Type B pancreatic cell (in vitro differentiated cells): Measurements from ENCODE around the gene SPATC1L. TPM values are rescaled to one million over a fixed set of nuclear protein-coding genes. Genes with fewer than 3 reads are reported as not detected.

Source experiments
- DNase-seq: peaks from one replicate; pipeline ENCODE4 v3.0.0; 2021; ENCODE audit warnings: mixed read lengths; ENCODE audit not compliant: unreplicated experiment; ENCODE audit errors: extremely low spot score
- H3K27ac Mint-ChIP-seq: 2 replicates; pipeline ENCODE4 v1.8.0; 2021; ENCODE audit warnings: mild to moderate bottlenecking, mixed read lengths
- H3K27me3 Mint-ChIP-seq: 2 replicates; pipeline ENCODE4 v1.8.0; 2021; ENCODE audit warnings: mixed read lengths
- H3K36me3 Mint-ChIP-seq: 2 replicates; pipeline ENCODE4 v1.8.0; 2021; ENCODE audit warnings: mixed read lengths
- H3K4me1 Mint-ChIP-seq: one replicate; pipeline ENCODE4 v1.8.0; 2021; ENCODE audit warnings: mixed read lengths; ENCODE audit not compliant: unreplicated experiment
- H3K4me3 Mint-ChIP-seq: 2 replicates; pipeline ENCODE4 v1.8.0; 2021; ENCODE audit warnings: mild to moderate bottlenecking, mixed read lengths
- H3K9me3 Mint-ChIP-seq: 2 replicates; pipeline ENCODE4 v1.8.0; 2021; ENCODE audit warnings: mixed read lengths
- long read RNA-seq: library from polyadenylated mRNA; unstranded; transcript quantifications from one replicate; pipeline ENCODE4 v2.0.0, GENCODE V29; 2020
- total RNA-seq: library from RNA; stranded (reverse); gene quantifications from 2 replicates; pipeline ENCODE4 v1.2.1, GENCODE V29; 2021; ENCODE audit warnings: low replicate concordance
- TF ChIP-seq, protein P1 (sequence below): fragments of 200-600 bp; sonication (generic); conservative IDR thresholded peaks from 2 replicates; pipeline ENCODE4 v1.5.0; 2021; ENCODE audit warnings: antibody characterized with exemption, mild to moderate bottlenecking

Gene SPATC1L
- 18.5 and 24.7 TPM in 2 replicates for total RNA-seq
- long read RNA-seq = 0 reads

- H3K27me3 Mint-ChIP-seq = no peaks in the 10 kb centered on the region
- no peaks in the 10 kb centered on the region for H3K36me3 Mint-ChIP-seq
- peak within 1 kb of the TSS; percentile 95 for H3K27ac Mint-ChIP-seq
- TF ChIP-seq, protein P1, sequence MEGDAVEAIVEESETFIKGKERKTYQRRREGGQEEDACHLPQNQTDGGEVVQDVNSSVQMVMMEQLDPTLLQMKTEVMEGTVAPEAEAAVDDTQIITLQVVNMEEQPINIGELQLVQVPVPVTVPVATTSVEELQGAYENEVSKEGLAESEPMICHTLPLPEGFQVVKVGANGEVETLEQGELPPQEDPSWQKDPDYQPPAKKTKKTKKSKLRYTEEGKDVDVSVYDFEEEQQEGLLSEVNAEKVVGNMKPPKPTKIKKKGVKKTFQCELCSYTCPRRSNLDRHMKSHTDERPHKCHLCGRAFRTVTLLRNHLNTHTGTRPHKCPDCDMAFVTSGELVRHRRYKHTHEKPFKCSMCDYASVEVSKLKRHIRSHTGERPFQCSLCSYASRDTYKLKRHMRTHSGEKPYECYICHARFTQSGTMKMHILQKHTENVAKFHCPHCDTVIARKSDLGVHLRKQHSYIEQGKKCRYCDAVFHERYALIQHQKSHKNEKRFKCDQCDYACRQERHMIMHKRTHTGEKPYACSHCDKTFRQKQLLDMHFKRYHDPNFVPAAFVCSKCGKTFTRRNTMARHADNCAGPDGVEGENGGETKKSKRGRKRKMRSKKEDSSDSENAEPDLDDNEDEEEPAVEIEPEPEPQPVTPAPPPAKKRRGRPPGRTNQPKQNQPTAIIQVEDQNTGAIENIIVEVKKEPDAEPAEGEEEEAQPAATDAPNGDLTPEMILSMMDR = no peak
- DNase-seq = peak; percentile 70
- no peaks in the 10 kb centered on the region for H3K9me3 Mint-ChIP-seq
- H3K4me3 Mint-ChIP-seq = peak within 1 kb of the TSS; percentile 94
- peaks cover 16% of the 10 kb centered on the region for H3K4me1 Mint-ChIP-seq
Measured at GRCh38 chr21:46183910-46184624, at the start of gene SPATC1L. SPATC1L (minus strand) TSS chr21:46184459; CDS start chr21:46182816, 1,643 bp downstream.

GRCh38 chr21:46229923-46230260, 45.6 kb upstream of the SPATC1L start:
- Mint-ChIP-seq H3K36me3 (peaks cover 58% of the 10 kb centered on the region), H3K27ac (peak overlapping the region; percentile 40), H3K9me3 (peaks cover 13% of the 10 kb centered on the region), H3K4me1 (peaks cover 27% of the 10 kb centered on the region), H3K4me3 (peak overlapping the region; percentile 97), H3K27me3 (no peaks in the 10 kb centered on the region)
- TF ChIP-seq, protein P1 = no peak
- no peak for DNase-seq

DNA sequence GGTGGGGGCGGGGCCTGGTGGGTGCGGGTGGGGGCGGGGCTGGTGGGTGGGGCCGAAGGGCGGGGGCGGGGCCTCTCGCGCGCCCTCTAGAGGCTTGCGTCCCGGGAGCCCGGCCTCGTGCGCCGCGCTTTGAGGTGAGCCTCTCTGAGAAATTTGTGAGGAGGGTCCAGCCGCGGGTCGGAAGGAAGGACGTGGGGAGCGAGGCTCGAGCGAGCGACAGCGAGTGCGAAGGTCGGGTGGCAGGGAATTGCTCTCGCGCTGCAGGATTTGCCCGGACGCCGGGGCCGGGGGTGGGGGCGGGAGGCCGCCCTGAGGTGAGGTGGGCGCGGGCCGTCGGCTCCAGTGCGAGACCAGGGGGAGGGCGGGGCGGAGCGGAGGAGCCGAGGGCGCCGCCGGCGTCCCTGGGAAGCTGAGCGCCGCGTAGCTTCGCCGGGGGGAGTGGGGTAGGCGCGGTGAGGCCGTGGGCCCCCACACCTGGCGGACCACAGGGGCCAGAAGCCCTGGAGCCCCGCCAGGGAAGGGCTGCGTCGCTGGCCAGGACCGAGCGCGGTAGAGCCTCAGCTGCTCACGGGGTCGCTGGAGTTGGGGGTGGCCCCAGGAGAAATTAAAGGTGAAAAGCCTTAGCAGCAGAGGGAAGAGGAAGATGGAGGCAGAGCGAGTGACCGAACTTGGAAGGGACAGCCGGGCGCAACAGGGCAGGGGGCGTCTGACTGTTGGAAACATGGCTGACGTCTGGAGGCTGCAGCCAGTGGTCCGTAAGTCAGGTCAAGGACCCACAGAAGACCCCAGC, 45.1 kb upstream of the SPATC1L start:
- Mint-ChIP-seq H3K36me3 (peaks cover 52% of the 10 kb centered on the region), H3K9me3 (peaks cover 13% of the 10 kb centered on the region), H3K27me3 (no peaks in the 10 kb centered on the region), H3K4me1 (peaks cover 27% of the 10 kb centered on the region), H3K27ac (peak overlapping the region; percentile 97), H3K4me3 (peak overlapping the region; percentile 97)
- DNase-seq = peak; percentile 71
- TF ChIP-seq, protein P1 = peak; percentile 64

GRCh38 chr21:46228345-46229051, 44.2 kb upstream of the SPATC1L start, which contains the start of gene LSS:
LSS (minus strand) TSS chr21:46228774; CDS start chr21:46228745, 29 bp downstream.
- peaks cover 31% of the 10 kb centered on the region for H3K4me1 Mint-ChIP-seq
- peak within 1 kb of the TSS; percentile 97 for H3K27ac Mint-ChIP-seq
- H3K4me3 Mint-ChIP-seq = peak within 1 kb of the TSS; percentile 97
- peaks cover 9% of the 10 kb centered on the region for H3K9me3 Mint-ChIP-seq
- H3K27me3 Mint-ChIP-seq = no peaks in the 10 kb centered on the region
- peaks cover 44% of the 10 kb centered on the region for H3K36me3 Mint-ChIP-seq
- TF ChIP-seq, protein P1 = no peak
- peak; percentile 99 for DNase-seq

DNA sequence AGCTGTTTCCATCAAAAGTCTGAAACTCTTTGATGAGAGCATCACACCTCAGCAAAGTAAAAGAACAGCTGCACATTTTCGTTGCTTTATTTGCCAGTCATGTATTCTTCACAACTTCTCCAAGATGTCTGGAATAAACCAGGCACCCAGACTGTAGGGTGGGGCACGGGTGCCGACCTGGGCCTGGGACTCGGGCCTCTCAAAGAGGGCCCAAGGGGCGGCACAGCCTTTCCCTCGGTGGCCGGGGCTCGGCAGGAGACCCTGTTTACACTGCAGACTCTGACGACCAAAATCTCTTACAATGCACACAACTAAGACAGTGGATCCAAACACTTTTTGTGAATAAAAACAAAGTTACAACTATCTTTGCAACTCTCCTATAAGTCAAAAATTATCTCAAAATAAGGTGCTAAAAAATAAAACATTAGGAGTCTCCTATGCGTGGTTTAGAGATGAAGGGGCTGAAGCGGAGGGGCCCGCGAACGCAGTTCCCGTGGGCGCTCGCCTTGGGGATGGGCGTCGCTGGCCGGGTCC, 43.6 kb upstream of the SPATC1L start:
- Mint-ChIP-seq H3K36me3 (peaks cover 38% of the 10 kb centered on the region), H3K27me3 (no peaks in the 10 kb centered on the region), H3K4me1 (peaks cover 31% of the 10 kb centered on the region), H3K27ac (peak overlapping the region; percentile 79), H3K4me3 (peak overlapping the region; percentile 85), H3K9me3 (peaks cover 6% of the 10 kb centered on the region)
- TF ChIP-seq, protein P1 = no peak
- DNase-seq = peak; percentile 68
